K562 (cell line): ENCODE data around the gene TRNAU1AP. TPM values are rescaled to one million over a fixed set of nuclear protein-coding genes. Genes with fewer than 3 reads are reported as not detected.
"Not testable (repeated sequence)": the region's sequence is repeated elsewhere in the genome, so short reads cannot be mapped to it uniquely, and the experiment has no call there.

Source experiments
- CEBPB ChIP-seq: fragments of 450-650 bp; IDR thresholded peaks from 2 replicates; pipeline ENCODE4 v1.6.1; 2016; ENCODE audit warnings: missing genetic modification characterization, missing compliant biosample characterization
- HDAC1 ChIP-seq, 2 experiments: fragments of 450-650 bp; IDR thresholded peaks; 2 replicates each; pipeline ENCODE4 v1.6.1; 2016 to 2017; ENCODE audit warnings: inconsistent platforms in 1 of 2, mild to moderate bottlenecking in 1 of 2, moderate library complexity in 1 of 2
- MAZ ChIP-seq, 2 experiments: fragments of 450-650 bp in 1 of 2; sonication (generic) in 1 of 2; formaldehyde crosslinking; IDR thresholded peaks in 1 of 2; conservative IDR thresholded peaks in 1 of 2; 2 replicates each; pipeline versions ENCODE4 v1.4.0 to v1.5.0; 2020; ENCODE audit warnings: mild to moderate bottlenecking in 1 of 2, missing genetic modification reagents in 1 of 2
- MEIS2 ChIP-seq: fragments of 450-650 bp; IDR thresholded peaks from 2 replicates; pipeline ENCODE4 v1.6.1; 2014; ENCODE audit warnings: mild to moderate bottlenecking; ENCODE audit not compliant: partially characterized antibody
- MNT ChIP-seq, 2 experiments: fragments of 450-650 bp; conservative IDR thresholded peaks; 2 replicates each; pipeline ENCODE4 v1.6.1; 2017; ENCODE audit warnings: mild to moderate bottlenecking in 2 of 2, moderate library complexity in 2 of 2
- MTA2 ChIP-seq: fragments of 450-650 bp; IDR thresholded peaks from 2 replicates; pipeline ENCODE4 v1.6.1; 2016; ENCODE audit warnings: low read depth
- NEUROD1 ChIP-seq: fragments of 150-350 bp; IDR thresholded peaks from 2 replicates; pipeline ENCODE4 v1.6.1; 2014; ENCODE audit warnings: borderline replicate concordance, low read length, low read depth; ENCODE audit not compliant: partially characterized antibody
- NFIC ChIP-seq: fragments of 450-650 bp; IDR thresholded peaks from 2 replicates; pipeline ENCODE4 v1.6.1; 2017; ENCODE audit warnings: mild to moderate bottlenecking, inconsistent platforms
- PBX2 ChIP-seq, 2 experiments: IDR thresholded peaks in 1 of 2; conservative IDR thresholded peaks in 1 of 2; 2 replicates each; pipeline ENCODE4 v1.6.1; 2016; ENCODE audit warnings: low read depth in 2 of 2, mild to moderate bottlenecking in 1 of 2, missing compliant biosample characterization in 1 of 2, missing genetic modification characterization in 1 of 2, moderate library complexity in 1 of 2
- RNF2 ChIP-seq: sonication (generic); IDR thresholded peaks from 2 replicates; pipeline ENCODE4 v1.6.1; 2016
- SMARCA4 ChIP-seq: fragments of 450-650 bp; IDR thresholded peaks from 2 replicates; pipeline ENCODE4 v1.6.1; 2016
- SMARCC2 ChIP-seq: fragments of 450-650 bp; IDR thresholded peaks from 2 replicates; pipeline ENCODE4 v1.6.1; 2017; ENCODE audit warnings: antibody characterized with exemption, moderate library complexity, mild to moderate bottlenecking, low read depth
- SP1 ChIP-seq: sonication (generic); formaldehyde crosslinking; IDR thresholded peaks from 2 replicates; pipeline ENCODE4 v1.8.1; 2022; ENCODE audit warnings: mild to moderate bottlenecking, missing genetic modification reagents
- TAL1 ChIP-seq: fragments of 450-650 bp; IDR thresholded peaks from 2 replicates; pipeline ENCODE4 v1.6.1; 2016; ENCODE audit warnings: mild to moderate bottlenecking
- TBL1XR1 ChIP-seq, 2 experiments: IDR thresholded peaks; 2 replicates each; pipeline ENCODE4 v1.6.1; 2012; ENCODE audit warnings: improper control_type of control experiment in 2 of 2, low read length in 2 of 2, mild to moderate bottlenecking in 1 of 2
- TCF3 ChIP-seq: sonication (generic); formaldehyde crosslinking; IDR thresholded peaks from 2 replicates; pipeline ENCODE4 v1.4.0; 2020; ENCODE audit warnings: mild to moderate bottlenecking, missing genetic modification reagents
- ZKSCAN1 ChIP-seq: fragments of 150-350 bp; IDR thresholded peaks from 2 replicates; pipeline ENCODE4 v1.6.1; 2016; ENCODE audit warnings: low read depth, low read length
- ZNF175 ChIP-seq: fragments of 200-800 bp; sonication (Bioruptor generic); IDR thresholded peaks from 2 replicates; pipeline ENCODE4 v1.6.1; 2016; ENCODE audit warnings: low read depth, mild to moderate bottlenecking, missing genetic modification characterization, missing compliant biosample characterization
- ZNF395 ChIP-seq: fragments of 200-800 bp; sonication (Bioruptor generic); IDR thresholded peaks from 2 replicates; pipeline ENCODE4 v1.6.1; 2017; ENCODE audit warnings: missing genetic modification characterization, missing compliant biosample characterization
- polyA plus RNA-seq, 8 experiments: library from polyadenylated mRNA; depleted of rRNA in 4 of 8; stranded (reverse) in 5 of 8; unstranded in 3 of 8; fragments of >200 nt; fragmentation: Nextera tagmentation in 2 of 8; fragmentation: Illumina TruSeq in 1 of 8; extraction: Ambion mirVana in 2 of 8; extraction: Trizol in 1 of 8; gene quantifications; 2 replicates each; pipeline versions ENCODE4 v1.2.1 to v1.2.3, GENCODE V29; 2011 to 2014; ENCODE audit warnings: inconsistent platforms in 1 of 8, missing spikeins in 1 of 8
- total RNA-seq, 7 experiments: library from RNA; depleted of rRNA in 6 of 7; stranded (reverse); fragments of >200 nt in 6 of 7; fragmentation: Illumina TruSeq in 2 of 7; extraction: Trizol in 2 of 7; gene quantifications; 2 replicates each; pipeline versions ENCODE4 v1.2.1 to v1.2.3, GENCODE V29; 2011 to 2021; ENCODE audit warnings: low replicate concordance in 1 of 7
- TF ChIP-seq, protein P1 (sequence below): fragments of 450-650 bp; IDR thresholded peaks from 2 replicates; pipeline ENCODE4 v1.6.1; 2014; ENCODE audit warnings: low read depth, mild to moderate bottlenecking, moderate library complexity, borderline replicate concordance

The TRNAU1AP gene
- total and polyA plus RNA-seq, 9 of the 15 experiments (the other 6 are each of a cell fraction or from before 2014, with no cell fraction given), result 34.9 to 110 (median 46.3) TPM

DNA sequence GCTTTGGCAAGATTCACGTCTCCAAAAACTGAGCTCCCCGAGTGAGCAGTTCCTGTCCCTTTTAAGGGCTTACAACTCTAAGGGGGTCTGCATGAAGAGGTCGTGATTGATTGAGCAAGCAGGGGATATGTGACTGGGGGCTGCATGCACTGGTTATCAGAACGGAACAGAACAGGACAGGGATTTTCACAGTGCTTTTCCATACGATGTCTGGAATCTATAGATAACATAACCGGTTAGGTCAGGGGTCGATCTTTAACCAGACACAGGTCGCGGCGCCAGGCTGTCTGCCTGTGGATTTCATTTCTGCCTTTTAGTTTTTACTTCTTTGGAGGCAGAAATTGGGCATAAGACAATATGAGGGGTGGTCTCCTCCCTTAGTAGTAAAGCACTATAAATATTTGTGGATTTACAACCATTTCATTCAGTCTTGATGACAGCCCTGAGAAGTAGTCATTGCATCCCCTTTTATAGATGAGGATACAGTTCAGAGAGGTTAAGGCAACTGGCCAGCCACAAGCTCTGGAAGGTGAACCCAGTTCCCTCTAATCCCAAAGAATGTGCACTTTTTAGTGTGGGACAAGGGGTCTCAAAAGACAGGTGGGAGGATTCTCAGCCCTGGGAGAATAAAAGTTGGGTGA, 27.8 kb upstream of the TRNAU1AP start (continued):
- TF ChIP-seq, protein P1, sequence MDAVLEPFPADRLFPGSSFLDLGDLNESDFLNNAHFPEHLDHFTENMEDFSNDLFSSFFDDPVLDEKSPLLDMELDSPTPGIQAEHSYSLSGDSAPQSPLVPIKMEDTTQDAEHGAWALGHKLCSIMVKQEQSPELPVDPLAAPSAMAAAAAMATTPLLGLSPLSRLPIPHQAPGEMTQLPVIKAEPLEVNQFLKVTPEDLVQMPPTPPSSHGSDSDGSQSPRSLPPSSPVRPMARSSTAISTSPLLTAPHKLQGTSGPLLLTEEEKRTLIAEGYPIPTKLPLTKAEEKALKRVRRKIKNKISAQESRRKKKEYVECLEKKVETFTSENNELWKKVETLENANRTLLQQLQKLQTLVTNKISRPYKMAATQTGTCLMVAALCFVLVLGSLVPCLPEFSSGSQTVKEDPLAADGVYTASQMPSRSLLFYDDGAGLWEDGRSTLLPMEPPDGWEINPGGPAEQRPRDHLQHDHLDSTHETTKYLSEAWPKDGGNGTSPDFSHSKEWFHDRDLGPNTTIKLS, result 0 out of 2 replicates have a peak, but pooled peaks have one; percentile 59
- TF ChIP-seq TAL1, result peak; percentile 98
- peak; percentile 90 to 99; a peak in 3 of 4 replicates for TF ChIP-seq HDAC1 (IDR thresholded peaks at IDR 0.05)
- peak; percentile 39 for TF ChIP-seq NEUROD1
- peak; percentile 87 for TF ChIP-seq NFIC
- peak; percentile 43 for TF ChIP-seq MEIS2
- peak in 1 of 2 experiments; percentile 63; a peak in 1 of 4 replicates for TF ChIP-seq TBL1XR1 (IDR thresholded peaks at IDR 0.05; ENCODE audit: low read length in 2 of 2)
- peak in 1 of 2 experiments; percentile 80; a peak in 2 of 4 replicates for TF ChIP-seq MNT (conservative IDR thresholded peaks at IDR 0.05)
- peak; percentile 61; the same call in 1 of the 2 replicates for TF ChIP-seq RNF2
- TF ChIP-seq CEBPB (tag), result peak; percentile 81
- peak; percentile 42; the same call in 1 of the 2 replicates for TF ChIP-seq ZKSCAN1
- TF ChIP-seq SP1 (CRISPR knock-in tag), result peak; percentile 38; the same call in 1 of the 2 replicates
- TF ChIP-seq SMARCC2, result peak; percentile 89
- peak; percentile 66; the same call in 1 of the 2 replicates for TF ChIP-seq ZNF175
- peak in 1 of 2 experiments; percentile 28; a peak in 1 of 4 replicates for TF ChIP-seq MAZ (CRISPR knock-in tag; conservative IDR thresholded peaks at IDR 0.05 in 1 of 2, IDR thresholded peaks at IDR 0.05 in 1 of 2)
- TF ChIP-seq PBX2 (CRISPR knock-in tag; IDR thresholded peaks at IDR 0.05; ENCODE audit: low read depth), result not testable (repeated sequence)
- TF ChIP-seq PBX2 (tag; conservative IDR thresholded peaks at IDR 0.05; ENCODE audit: low read depth), result 0 out of 2 replicates have a peak, but pooled peaks have one; percentile 13
- peak; percentile 98 for TF ChIP-seq TCF3 (CRISPR knock-in tag)
- TF ChIP-seq ZNF395 (CRISPR knock-in tag), result peak; percentile 24; the same call in 1 of the 2 replicates
- peak; percentile 95 for TF ChIP-seq MTA2
- TF ChIP-seq SMARCA4, result peak; percentile 93
